ENCODE measurements around the gene SCUBE3. TPM values are rescaled to one million over a fixed set of nuclear protein-coding genes. Genes with fewer than 3 reads are reported as not detected.

SCUBE3 gene
- total and polyA plus RNA-seq, 9 of the 15 experiments (the other 6 are each of a cell fraction or from before 2014, with no cell fraction given) = 0.01 to 0.11 TPM; not detected in 7

GRCh38 chr6:35240838-35241801 lies 27.4 kb downstream of the SCUBE3 start (continued):
- no peak for TF ChIP-seq RBM14 (IDR thresholded peaks at IDR 0.05; ENCODE audit: borderline replicate concordance, insufficient read depth, low read depth, low read length)
- peak; percentile 19; the same call in 1 of the 2 replicates for TF ChIP-seq SOX6 (IDR thresholded peaks at IDR 0.05)
- no peak for TF ChIP-seq CREB1 (IDR thresholded peaks at IDR 0.05)
- no peak for TF ChIP-seq CREB1 (CRISPR knock-in tag; IDR thresholded peaks at IDR 0.05)
- no peak for TF ChIP-seq MEIS2 (IDR thresholded peaks at IDR 0.05; ENCODE audit: partially characterized antibody)
- peak; percentile 81 for TF ChIP-seq REST (IDR thresholded peaks at IDR 0.05; ENCODE audit: borderline replicate concordance)
- TF ChIP-seq REST (CRISPR knock-in tag; IDR thresholded peaks at IDR 0.05; ENCODE audit: low read depth) = no peak
- TF ChIP-seq GABPA (tag; conservative IDR thresholded peaks at IDR 0.05; ENCODE audit: low read depth) = no peak
- peak; percentile 88 to 99 (median 97) for TF ChIP-seq CTCF (IDR thresholded peaks at IDR 0.05 in 2 of 3, conservative IDR thresholded peaks at IDR 0.05 in 1 of 3; ENCODE audit: insufficient read depth in 2 of 3, low read depth in 1 of 3, low read length in 3 of 3)
- no peak for TF ChIP-seq HIVEP1 (CRISPR knock-in tag; IDR thresholded peaks at IDR 0.05)
- no peak for TF ChIP-seq DNMT1 (IDR thresholded peaks at IDR 0.05)
- TF ChIP-seq SRSF1 (IDR thresholded peaks at IDR 0.05; ENCODE audit: low read depth, low read length) = no peak
- TF ChIP-seq FOXM1 (IDR thresholded peaks at IDR 0.05; ENCODE audit: low read depth) = no peak
- no peak for TF ChIP-seq FOXM1 (CRISPR knock-in tag; IDR thresholded peaks at IDR 0.05; ENCODE audit: low read depth)
- no peak for TF ChIP-seq KLF6 (CRISPR knock-in tag; IDR thresholded peaks at IDR 0.05; ENCODE audit: borderline replicate concordance)
- no peak for TF ChIP-seq ZNF316 (IDR thresholded peaks at IDR 0.05)
- TF ChIP-seq KDM4B (IDR thresholded peaks at IDR 0.05; ENCODE audit: borderline replicate concordance in 2 of 2, low read depth in 1 of 2) = no peak
- TF ChIP-seq RNF2 (IDR thresholded peaks at IDR 0.05) = no peak
